Measurements from ENCODE around the gene ADGRA1.

- TF ChIP-seq CTCF (IDR thresholded peaks at IDR 0.05) (no peak), POLR2A (IDR thresholded peaks at IDR 0.05) (no peak)
Observed at GRCh38 chr10:133117036-133117687, 29.4 kb downstream of the ADGRA1 start.
